Transverse colon (tissue), 4 donors: ENCODE measurements around the gene RPLP2. TPM values are rescaled to one million over a fixed set of nuclear protein-coding genes. Genes with fewer than 3 reads are reported as not detected.
A peak's percentile ranks its signal among the peaks of the same experiment; 100 is the strongest.

Experiments used
- DNase-seq: peaks from one replicate; pipeline ENCODE4 v3.0.0-alpha.2; 2019
- H3K27ac ChIP-seq, 4 donors: fragments of 200-600 bp; sonication (generic); 2 replicates each; pipeline ENCODE4 v1.5.1; 2016 to 2018; ENCODE audit warnings: inconsistent platforms in 4 of 4
- H3K27me3 ChIP-seq: fragments of 200-600 bp; sonication (generic); 2 replicates; pipeline ENCODE4 v1.5.1; 2017; ENCODE audit warnings: inconsistent platforms
- H3K36me3 ChIP-seq, 4 donors: fragments of 200-600 bp; sonication (generic); 2 replicates each; pipeline ENCODE4 v1.5.1; 2017 to 2019; ENCODE audit warnings: inconsistent platforms in 4 of 4
- H3K4me1 ChIP-seq, 4 donors: fragments of 200-600 bp; sonication (generic); 2 replicates each; pipeline ENCODE4 v1.5.1; 2017 to 2020; ENCODE audit warnings: inconsistent platforms in 4 of 4
- H3K4me3 ChIP-seq, 4 donors: fragments of 200-600 bp; sonication (generic); 1 replicate in 1 of 4; 2 replicates in 3 of 4; pipeline versions ENCODE4 v1.5.1 to v1.6.1; 2017 to 2019; ENCODE audit warnings: inconsistent platforms in 4 of 4
- H3K9me3 ChIP-seq, 2 donors: fragments of 200-600 bp; sonication (generic); 2 replicates each; pipeline ENCODE4 v1.5.1; 2017 to 2019; ENCODE audit warnings: inconsistent platforms in 2 of 2
- EP300 ChIP-seq: sonication (generic); formaldehyde crosslinking; IDR thresholded peaks from one replicate; pipeline ENCODE4 v1.6.1; 2017; ENCODE audit warnings: antibody characterized with exemption, low read depth
- POLR2A ChIP-seq: fragments of 450-650 bp; IDR thresholded peaks from one replicate; pipeline ENCODE4 v1.6.1; 2016; ENCODE audit warnings: antibody characterized with exemption, mild to moderate bottlenecking, moderate library complexity
- POLR2AphosphoS5 ChIP-seq, 3 donors: sonication (generic); formaldehyde crosslinking; IDR thresholded peaks; one replicate each; pipeline ENCODE4 v1.6.1; 2016; ENCODE audit warnings: antibody characterized with exemption in 3 of 3
- WGBS, 2 donors: methylation state at CpG; one replicate each; pipeline ENCODE4 v1.1.5; 2018; ENCODE audit warnings: low coverage in 1 of 2; 5-methylcytosine and 5-hydroxymethylcytosine counted together
- in situ Hi-C, 4 donors: fragments of 200-750 bp; cut with MboI; loops; one replicate each; pipeline versions ENCODE4 v1.15.0 to v1.15.1; 2017; ENCODE audit warnings: low sequenced_read_pairs in 3 of 4, low pct_ligation_motif_present in 1 of 4, low pct_unique_long_range_greater_than_20kb in 1 of 4
- intact Hi-C: fragments of 100-400 bp; cut with DNase I; formaldehyde crosslinking; loops from one replicate; pipeline ENCODE4 v1.15.1; 2023; ENCODE audit warnings: low total_unique reads
- total RNA-seq, 4 donors: library from RNA; depleted of rRNA; stranded (reverse); fragments of >200 nt; gene quantifications; one replicate each; pipeline ENCODE4 v1.1.0, GENCODE V29; 2016
- TF ChIP-seq, protein P1 (sequence below), 5 experiments: fragments of 200-600 bp in 3 of 5; fragments of 450-650 bp in 2 of 5; sonication (generic) in 3 of 5; IDR thresholded peaks; 1 replicate in 2 of 5; 2 replicates in 3 of 5; pipeline ENCODE4 v1.5.1; 2016 to 2017; ENCODE audit warnings: antibody characterized with exemption in 5 of 5, inconsistent platforms in 3 of 5, mild to moderate bottlenecking in 2 of 5, moderate library complexity in 1 of 5

Gene RPLP2
- total RNA-seq, 4 donors from 2014 or later: 273 to 670 (median 466) TPM

DNA sequence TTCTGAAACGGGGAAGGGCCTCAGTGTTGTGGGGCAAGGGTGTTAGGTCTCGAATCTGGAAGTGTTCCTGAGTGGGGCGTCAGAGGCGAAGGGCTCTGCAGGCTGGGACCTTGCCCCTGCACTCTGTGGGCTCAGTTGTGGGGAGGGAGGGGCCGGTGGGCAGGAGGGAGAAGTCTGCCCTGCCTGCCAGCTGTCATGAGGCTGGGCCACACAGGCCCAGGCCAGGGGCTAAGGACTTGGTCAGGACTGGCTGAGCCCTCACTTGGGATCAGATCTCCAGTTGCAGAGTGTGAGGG is 18.1 kb downstream of the RPLP2 start, which contains the start of gene CRACR2B:
TSS of gene CRACR2B (plus strand) at position 23 of the 296 bp plus-strand sequence. CDS start 689 bp downstream, outside the sequence.
- Histone ChIP-seq H3K27ac (peak within 1 kb of the TSS; percentile 91 to 95 (median 94)), H3K4me1 (peaks cover 33 to 92% (median 82%) of the 10 kb centered on the region in 4 donors), H3K36me3 (peaks cover 0 to 14% (median 0%) of the 10 kb centered on the region in 4 donors), H3K27me3 (peaks cover 70% of the 10 kb centered on the region), H3K9me3 (no peaks in the 10 kb centered on the region), H3K4me3 (peak within 1 kb of the TSS; percentile 29 to 64 (median 46))
- 17 to 21% methylated on average over 1 to 5 of the region's 5 CpGs for WGBS, 2 donors
- TF ChIP-seq, protein P1, sequence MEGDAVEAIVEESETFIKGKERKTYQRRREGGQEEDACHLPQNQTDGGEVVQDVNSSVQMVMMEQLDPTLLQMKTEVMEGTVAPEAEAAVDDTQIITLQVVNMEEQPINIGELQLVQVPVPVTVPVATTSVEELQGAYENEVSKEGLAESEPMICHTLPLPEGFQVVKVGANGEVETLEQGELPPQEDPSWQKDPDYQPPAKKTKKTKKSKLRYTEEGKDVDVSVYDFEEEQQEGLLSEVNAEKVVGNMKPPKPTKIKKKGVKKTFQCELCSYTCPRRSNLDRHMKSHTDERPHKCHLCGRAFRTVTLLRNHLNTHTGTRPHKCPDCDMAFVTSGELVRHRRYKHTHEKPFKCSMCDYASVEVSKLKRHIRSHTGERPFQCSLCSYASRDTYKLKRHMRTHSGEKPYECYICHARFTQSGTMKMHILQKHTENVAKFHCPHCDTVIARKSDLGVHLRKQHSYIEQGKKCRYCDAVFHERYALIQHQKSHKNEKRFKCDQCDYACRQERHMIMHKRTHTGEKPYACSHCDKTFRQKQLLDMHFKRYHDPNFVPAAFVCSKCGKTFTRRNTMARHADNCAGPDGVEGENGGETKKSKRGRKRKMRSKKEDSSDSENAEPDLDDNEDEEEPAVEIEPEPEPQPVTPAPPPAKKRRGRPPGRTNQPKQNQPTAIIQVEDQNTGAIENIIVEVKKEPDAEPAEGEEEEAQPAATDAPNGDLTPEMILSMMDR (IDR thresholded peaks at IDR 0.05): no peak
- peak in 2 of 3 donors; percentile 38 to 46 for TF ChIP-seq POLR2AphosphoS5 (IDR thresholded peaks at IDR 0.05)
- in situ Hi-C loops: no loop called here
- intact Hi-C loops: no loop called here
- DNase-seq: peak; percentile 85

DNA sequence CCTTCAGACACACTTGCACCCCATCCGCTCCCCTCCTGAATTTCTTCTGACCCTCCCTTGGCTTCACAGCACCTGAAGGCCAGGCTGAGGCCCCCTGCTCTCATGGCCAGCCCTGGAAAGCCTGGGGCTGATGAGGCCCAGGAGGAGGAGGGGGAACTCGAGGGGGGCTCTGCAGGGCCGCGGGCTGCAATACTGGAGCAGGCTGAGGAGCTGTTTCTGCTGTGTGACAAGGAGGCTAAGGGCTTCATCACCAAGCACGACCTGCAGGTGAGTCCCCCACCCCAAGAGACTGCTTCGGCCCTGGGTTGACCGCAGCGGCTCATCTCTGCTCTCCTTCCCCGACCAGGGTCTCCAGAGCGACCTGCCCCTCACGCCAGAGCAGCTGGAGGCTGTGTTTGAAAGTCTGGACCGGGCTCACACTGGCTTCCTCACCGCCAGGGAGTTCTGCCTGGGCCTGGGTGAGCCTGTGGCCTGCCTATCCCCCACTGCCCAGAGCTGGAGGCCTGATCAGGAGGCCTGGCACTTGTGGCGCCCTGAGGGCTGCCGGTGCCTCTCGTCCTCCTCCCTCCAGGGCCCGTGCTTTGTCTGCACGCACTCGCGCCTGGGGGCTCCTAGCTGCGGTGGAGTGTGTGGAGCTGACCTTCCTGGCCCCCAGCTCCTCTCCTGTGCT is 18.9 kb downstream of the RPLP2 start:
- no peaks in the 10 kb centered on the region for H3K9me3 ChIP-seq
- WGBS, 2 donors: 82% methylated on average over 21 of the region's 21 CpGs; no CpG with 5 or more reads in 1 of the 2 donors
- peaks cover 36 to 89% (median 80%) of the 10 kb centered on the region in 4 donors for H3K4me1 ChIP-seq
- intact Hi-C loops: no loop called here
- no peak for DNase-seq
- TF ChIP-seq, protein P1 (IDR thresholded peaks at IDR 0.05): no peak
- no peak for TF ChIP-seq POLR2A
- no peak for TF ChIP-seq POLR2AphosphoS5 (IDR thresholded peaks at IDR 0.05)
- TF ChIP-seq EP300: no peak
- peak overlapping the region in 1 of 4 donors; percentile 33 for H3K4me3 ChIP-seq
- in situ Hi-C loops: no loop called here
- H3K27me3 ChIP-seq: peaks cover 70% of the 10 kb centered on the region
- peak overlapping the region; percentile 91 to 95 (median 94) for H3K27ac ChIP-seq
- peaks cover 0 to 14% (median 0%) of the 10 kb centered on the region in 4 donors for H3K36me3 ChIP-seq

DNA sequence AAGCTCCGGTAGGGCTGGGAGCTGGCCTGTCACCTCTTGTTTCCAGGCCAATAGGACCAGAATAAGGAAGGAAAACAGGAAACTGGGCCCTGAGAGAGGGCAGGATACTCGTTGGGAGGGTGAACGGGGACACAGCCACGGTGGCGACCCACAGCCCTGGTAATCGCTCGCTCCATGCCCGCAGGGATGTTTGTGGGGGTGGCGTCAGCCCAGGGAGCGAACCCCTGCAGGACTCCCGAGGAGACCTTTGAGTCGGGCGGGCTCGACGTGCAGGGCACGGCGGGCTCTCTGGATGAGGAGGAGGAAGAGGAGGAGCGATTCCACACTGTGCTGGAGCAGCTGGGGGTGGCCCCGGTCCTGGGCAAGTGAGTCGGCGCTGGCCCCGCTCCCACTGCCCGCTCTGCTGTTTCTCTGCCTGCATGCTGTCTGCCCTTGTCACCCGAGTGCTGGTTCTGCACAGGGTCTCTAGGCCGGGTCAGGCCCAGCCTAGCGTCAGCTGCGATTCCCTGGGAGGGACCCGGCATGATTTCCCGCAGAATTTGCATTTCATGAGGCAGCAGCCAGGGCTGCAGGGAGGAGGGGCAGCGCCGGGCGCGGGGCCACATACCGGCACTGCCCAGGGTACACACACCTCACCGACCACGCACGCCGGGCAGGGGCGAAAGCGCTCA is 19.5 kb downstream of the RPLP2 start:
- Histone ChIP-seq H3K4me3 (peak overlapping the region in 2 of 4 donors; percentile 33 to 43), H3K36me3 (peaks cover 0 to 9% (median 0%) of the 10 kb centered on the region in 4 donors), H3K4me1 (peaks cover 40 to 88% (median 80%) of the 10 kb centered on the region in 4 donors), H3K9me3 (no peaks in the 10 kb centered on the region), H3K27me3 (peaks cover 70% of the 10 kb centered on the region), H3K27ac (peak overlapping the region; percentile 91 to 95 (median 94))
- in situ Hi-C loops: no loop called here
- TF ChIP-seq EP300 (no peak), POLR2AphosphoS5 (IDR thresholded peaks at IDR 0.05) (no peak), POLR2A (no peak)
- TF ChIP-seq, protein P1 (IDR thresholded peaks at IDR 0.05): no peak
- peak; percentile 58 for DNase-seq
- 51% methylated on average over 34 of the region's 40 CpGs; no CpG with 5 or more reads in 1 of the 2 donors for WGBS, 2 donors
- intact Hi-C loops: no loop called here

DNA sequence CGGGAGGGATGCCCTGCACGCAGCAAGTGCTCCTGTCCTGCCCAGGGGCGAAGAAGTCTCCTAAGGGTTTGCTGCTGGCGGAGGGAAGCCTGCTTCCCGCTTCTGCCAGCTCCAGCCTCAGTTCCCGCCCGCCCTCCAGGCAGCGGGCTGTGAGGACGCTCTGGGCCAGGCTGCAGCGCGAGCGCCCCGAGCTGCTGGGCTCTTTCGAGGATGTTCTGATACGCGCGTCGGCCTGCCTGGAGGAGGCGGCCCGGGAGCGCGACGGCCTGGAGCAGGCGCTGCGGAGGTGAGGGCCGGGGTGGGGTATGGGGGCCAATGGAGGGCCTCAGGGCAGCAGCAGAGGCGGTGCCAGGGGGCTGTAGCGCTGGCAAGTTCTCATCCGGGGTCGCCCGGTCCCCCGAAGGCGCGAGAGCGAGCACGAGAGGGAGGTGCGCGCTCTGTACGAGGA is 20.1 kb downstream of the RPLP2 start:
- peak overlapping the region in 3 of 4 donors; percentile 6 to 43 (median 33) for H3K4me3 ChIP-seq
- intact Hi-C loops (loop anchor here (1.0 kb wide), 1 partner anchor 28 kb away; no protein-coding TSS in a partner anchor), in situ Hi-C loops (no loop called here)
- peaks cover 70% of the 10 kb centered on the region for H3K27me3 ChIP-seq
- H3K36me3 ChIP-seq: peaks cover 0 to 4% (median 0%) of the 10 kb centered on the region in 4 donors
- TF ChIP-seq, protein P1 (IDR thresholded peaks at IDR 0.05): no peak
- TF ChIP-seq POLR2AphosphoS5 (IDR thresholded peaks at IDR 0.05): peak in 1 of 3 donors; percentile 65
- H3K27ac ChIP-seq: peak overlapping the region; percentile 16 to 95 (median 92)
- WGBS, 2 donors: 23% methylated on average over 35 of the region's 39 CpGs; no CpG with 5 or more reads in 1 of the 2 donors
- peaks cover 46 to 88% (median 81%) of the 10 kb centered on the region in 4 donors for H3K4me1 ChIP-seq
- no peaks in the 10 kb centered on the region for H3K9me3 ChIP-seq
- DNase-seq: no peak
